K562 (cell line): ENCODE data around the gene IPO9. TPM values are rescaled to one million over a fixed set of nuclear protein-coding genes. Genes with fewer than 3 reads are reported as not detected.

Experiments
- ATAC-seq: fragments of 200-7000 bp; cut with Tn5 transposase; 3 replicates; pipeline ENCODE4 v1.9.1; 2020; ENCODE audit warnings: moderate library complexity
- BruUV-seq: library from RNA; stranded (reverse); fragments of 400-500 nt; replicated peaks from 2 replicates; lab custom pipeline; 2021; lab: Mats Ljungman, UMichigan
- CTCF ChIA-PET: fragments of 300-600 bp; formaldehyde crosslinking; extraction: SDS; loops from one replicate; lab custom pipeline; 2021; ENCODE audit warnings: low intra/inter-chr PET ratio; lab: Yijun Ruan, JAX
- POLR2A ChIA-PET: fragments of 300-600, 350-650 bp; sonication (Branson Sonifier 250); formaldehyde crosslinking; extraction: SDS; loops from one replicate; lab custom pipeline; 2021; ENCODE audit warnings: antibody characterized with exemption, inconsistent platforms; lab: Yijun Ruan, JAX
- DNase-seq, 4 experiments: peaks; one replicate each; pipeline versions ENCODE4 v3.0.0 to v3.0.0-alpha.2; 2011 to 2018; ENCODE audit warnings: low spot score in 3 of 4, mixed read lengths in 3 of 4; ENCODE audit errors: extremely low read depth in 1 of 4
- FAIRE-seq: peaks from 2 replicates; lab custom pipeline; 2011; peaks lifted over from hg19 to GRCh38; lab: Jason Lieb, UNC
- H2AFZ ChIP-seq: 2 replicates; pipeline ENCODE4 v1.6.0; 2011; ENCODE audit warnings: low read depth, low read length, control low read depth, inconsistent platforms
- H3K27ac ChIP-seq: fragments of 200-600 bp; 3 replicates; pipeline ENCODE4 v1.8.0; 2011; ENCODE audit warnings: low read depth, mild to moderate bottlenecking, control low read depth, inconsistent platforms, low read length, moderate library complexity, mixed read lengths; ENCODE audit errors: extremely low read depth
- H3K27me3 ChIP-seq, 2 experiments: fragments of 300-600 bp in 1 of 2; 2 replicates in 1 of 2; 3 replicates in 1 of 2; pipeline versions ENCODE4 v1.6.0 to v1.8.0; 2011; ENCODE audit warnings: inconsistent platforms in 2 of 2, low read length in 2 of 2, mild to moderate bottlenecking in 1 of 2, mixed read lengths in 1 of 2, moderate library complexity in 1 of 2; ENCODE audit not compliant: control insufficient read depth in 2 of 2, insufficient read depth in 2 of 2
- H3K36me3 ChIP-seq: fragments of 300-600 bp; 3 replicates; pipeline ENCODE4 v1.8.0; 2011; ENCODE audit warnings: mild to moderate bottlenecking, low read length, inconsistent platforms; ENCODE audit not compliant: control insufficient read depth, insufficient read depth
- H3K4me1 ChIP-seq, 2 experiments: fragments of 200-600 bp in 1 of 2; replicated peaks in 1 of 2; 2 replicates in 1 of 2; 3 replicates in 1 of 2; pipeline versions ENCODE4 v1.5.1 to v1.8.0; 2011; ENCODE audit warnings: inconsistent platforms in 2 of 2, low read length in 2 of 2, mild to moderate bottlenecking in 1 of 2, mixed read lengths in 1 of 2, moderate library complexity in 1 of 2; ENCODE audit not compliant: control insufficient read depth in 2 of 2, insufficient read depth in 2 of 2
- H3K4me2 ChIP-seq: 2 replicates; pipeline ENCODE4 v1.6.1; 2011; ENCODE audit warnings: low read length, control low read depth, inconsistent platforms, mixed read lengths; ENCODE audit not compliant: insufficient read depth
- H3K4me3 ChIP-seq: fragments of 200-600 bp; sonication (generic), shearing (Covaris generic); 2 replicates; pipeline ENCODE4 v1.5.1; 2016; ENCODE audit warnings: control low read depth, inconsistent platforms
- H3K79me2 ChIP-seq: fragments of 200-600 bp; 3 replicates; pipeline ENCODE4 v1.8.0; 2011; ENCODE audit warnings: low read length, inconsistent platforms; ENCODE audit not compliant: control insufficient read depth, insufficient read depth
- H3K9ac ChIP-seq, 2 experiments: 2 replicates each; pipeline versions ENCODE4 v1.6.0 to v1.6.1; 2011; ENCODE audit warnings: low read depth in 2 of 2, low read length in 2 of 2, control low read depth in 1 of 2, inconsistent platforms in 1 of 2, mild to moderate bottlenecking in 1 of 2, mixed read lengths in 1 of 2; ENCODE audit not compliant: insufficient read depth in 1 of 2
- H3K9me1 ChIP-seq: one replicate; pipeline ENCODE4 v1.6.0; 2011; ENCODE audit warnings: inconsistent platforms, mild to moderate bottlenecking, low read length, moderate library complexity; ENCODE audit not compliant: control insufficient read depth, insufficient read depth
- H3K9me3 ChIP-seq: replicated peaks from 2 replicates; pipeline ENCODE4 v1.5.1; 2011; ENCODE audit warnings: low read depth, low read length, inconsistent platforms; ENCODE audit not compliant: control insufficient read depth, insufficient read depth
- H4K20me1 ChIP-seq: replicated peaks from 2 replicates; pipeline ENCODE4 v1.6.1; 2011; ENCODE audit warnings: low read length, inconsistent platforms, mixed read lengths; ENCODE audit not compliant: control insufficient read depth, insufficient read depth
- ARID4B ChIP-seq: sonication (generic); formaldehyde crosslinking; IDR thresholded peaks from 2 replicates; pipeline ENCODE4 v1.8.0; 2022; ENCODE audit warnings: mild to moderate bottlenecking, missing genetic modification reagents
- DPF2 ChIP-seq: fragments of 450-650 bp; IDR thresholded peaks from 2 replicates; pipeline ENCODE4 v1.6.1; 2016
- FIP1L1 ChIP-seq: fragments of 200-400 bp; formaldehyde crosslinking; IDR thresholded peaks from 2 replicates; pipeline ENCODE4 v1.6.1; 2018; ENCODE audit warnings: mild to moderate bottlenecking, low read depth, low read length; ENCODE audit not compliant: poor library complexity, severe bottlenecking
- FOXM1 ChIP-seq, 2 experiments: fragments of 450-650 bp in 1 of 2; sonication (generic) in 1 of 2; formaldehyde crosslinking in 1 of 2; IDR thresholded peaks; 2 replicates each; pipeline versions ENCODE4 v1.6.1 to v1.9.0; 2017 to 2022; ENCODE audit warnings: low read depth in 2 of 2, mild to moderate bottlenecking in 2 of 2, missing genetic modification reagents in 1 of 2, moderate library complexity in 1 of 2
- HDGF ChIP-seq: fragments of 450-650 bp; IDR thresholded peaks from 2 replicates; pipeline ENCODE4 v1.6.1; 2016
- KDM1A ChIP-seq, 2 experiments: fragments of 450-650 bp; IDR thresholded peaks; 2 replicates each; pipeline ENCODE4 v1.6.1; 2016; ENCODE audit warnings: mild to moderate bottlenecking in 2 of 2
- KHSRP ChIP-seq: fragments of 450-650 bp; IDR thresholded peaks from 2 replicates; pipeline ENCODE4 v1.6.1; 2017
- LARP7 ChIP-seq: fragments of 450-650 bp; IDR thresholded peaks from 2 replicates; pipeline ENCODE4 v1.6.1; 2016
- NEUROD1 ChIP-seq: fragments of 150-350 bp; IDR thresholded peaks from 2 replicates; pipeline ENCODE4 v1.6.1; 2014; ENCODE audit warnings: borderline replicate concordance, low read length, low read depth; ENCODE audit not compliant: partially characterized antibody
- NFATC3 ChIP-seq: fragments of 450-650 bp; IDR thresholded peaks from 2 replicates; pipeline ENCODE4 v1.6.1; 2017; ENCODE audit warnings: mild to moderate bottlenecking
- SMARCC2 ChIP-seq: fragments of 450-650 bp; IDR thresholded peaks from 2 replicates; pipeline ENCODE4 v1.6.1; 2017; ENCODE audit warnings: antibody characterized with exemption, moderate library complexity, mild to moderate bottlenecking, low read depth
- SP2 ChIP-seq: IDR thresholded peaks from 2 replicates; pipeline ENCODE4 v1.6.1; 2011; ENCODE audit warnings: mild to moderate bottlenecking, low read depth, low read length, moderate library complexity; ENCODE audit not compliant: poor library complexity, severe bottlenecking; ENCODE audit errors: extremely low read depth
- TEAD2 ChIP-seq: fragments of 450-650 bp; IDR thresholded peaks from 2 replicates; pipeline ENCODE4 v1.6.1; 2016; ENCODE audit warnings: missing genetic modification characterization, control low read depth, missing compliant biosample characterization
- ZNF274 ChIP-seq: IDR thresholded peaks from 2 replicates; pipeline ENCODE4 v1.6.1; 2011; ENCODE audit warnings: low read depth, mild to moderate bottlenecking, low read length, moderate library complexity, borderline replicate concordance
- ZNF551 ChIP-seq: fragments of 250-450 bp; sonication (Bioruptor Pico); IDR thresholded peaks from 2 replicates; pipeline ENCODE4 v1.5.0; 2021; ENCODE audit warnings: mild to moderate bottlenecking, moderate library complexity
- ZNF764 ChIP-seq: fragments of 250-450 bp; sonication (Bioruptor Pico); IDR thresholded peaks from 2 replicates; pipeline ENCODE4 v1.4.0; 2020; ENCODE audit warnings: low read depth, mild to moderate bottlenecking, moderate library complexity
- WGBS: fragments of 100-300 bp; shearing (Covaris generic); methylation state at CpG from one replicate; pipeline ENCODE4 v1.1.6; 2016; ENCODE audit warnings: low coverage, mixed read lengths; ENCODE audit not compliant: insufficient coverage; ENCODE audit errors: missing lambda C conversion rate; 5-methylcytosine and 5-hydroxymethylcytosine counted together
- in situ Hi-C: fragments of 300-500 bp; cut with MboI; formaldehyde crosslinking; loops from 4 replicates; pipeline ENCODE4 v1.15.0; 2018; ENCODE audit warnings: inconsistent platforms, mixed read lengths
- intact Hi-C: fragments of 100-400 bp; cut with micrococcal nuclease; formaldehyde crosslinking; loops from 2 replicates; pipeline ENCODE4 v1.14.2; 2022
- polyA plus RNA-seq, 8 experiments: library from polyadenylated mRNA; depleted of rRNA in 4 of 8; stranded (reverse) in 5 of 8; unstranded in 3 of 8; fragments of >200 nt; fragmentation: Nextera tagmentation in 2 of 8; fragmentation: Illumina TruSeq in 1 of 8; extraction: Ambion mirVana in 2 of 8; extraction: Trizol in 1 of 8; gene quantifications; 2 replicates each; pipeline versions ENCODE4 v1.2.1 to v1.2.3, GENCODE V29; 2011 to 2014; ENCODE audit warnings: inconsistent platforms in 1 of 8, missing spikeins in 1 of 8
- total RNA-seq, 7 experiments: library from RNA; depleted of rRNA in 6 of 7; stranded (reverse); fragments of >200 nt in 6 of 7; fragmentation: Illumina TruSeq in 2 of 7; extraction: Trizol in 2 of 7; gene quantifications; 2 replicates each; pipeline versions ENCODE4 v1.2.1 to v1.2.3, GENCODE V29; 2011 to 2021; ENCODE audit warnings: low replicate concordance in 1 of 7

The IPO9 gene
- total and polyA plus RNA-seq, 9 of the 15 experiments (the other 6 are each of a cell fraction or from before 2014, with no cell fraction given), result 27.9 to 78.6 (median 43.9) TPM

- Histone ChIP-seq H2AFZ (no peak overlapping the region), H3K27me3 (no peaks in the 10 kb centered on the region; a peak in 1 of 5 replicates), H3K9me1 (no peaks in the 10 kb centered on the region), H3K27ac (no peak overlapping the region), H3K4me3 (no peak overlapping the region), H3K4me1 (no peaks in the 10 kb centered on the region), H3K36me3 (peaks cover 11% of the 10 kb centered on the region; the same call in 1 of the 3 replicates), H3K79me2 (no peaks in the 10 kb centered on the region), H4K20me1 (no peaks in the 10 kb centered on the region), H3K9me3 (no peaks in the 10 kb centered on the region), H3K4me2 (no peak overlapping the region), H3K9ac (no peak overlapping the region)
- ATAC-seq (peak; percentile 98), FAIRE-seq (peak; percentile 96), DNase-seq (peak; percentile 80 to 86 (median 84))
- no TSS peak for BruUV-seq
- intact Hi-C loops (loop anchor here (1.0 to 10.0 kb wide), 5 partner anchors 83 to 348 kb away; no protein-coding TSS in a partner anchor), in situ Hi-C loops (no loop called here)
- WGBS, result 35% methylated on average over 9 of the region's 9 CpGs
- POLR2A ChIA-PET, result interaction anchor here (0.6 to 1.7 kb wide), 6 partner anchors 12 to 261 kb away, joined by 3 to 5 read pairs (median 4); no protein-coding TSS in a partner anchor
- CTCF ChIA-PET, result interaction anchor here (0.6 to 5.7 kb wide), 7 partner anchors 12 to 470 kb away, joined by 3 to 73 read pairs (median 9); no protein-coding TSS in a partner anchor
- no peak for TF ChIP-seq TEAD2 (tag)
- TF ChIP-seq ARID4B (CRISPR knock-in tag), result no peak
- TF ChIP-seq KDM1A (IDR thresholded peaks at IDR 0.05), result no peak
- no peak for TF ChIP-seq KHSRP
- TF ChIP-seq FOXM1 (IDR thresholded peaks at IDR 0.05; ENCODE audit: low read depth), result no peak
- no peak for TF ChIP-seq FOXM1 (CRISPR knock-in tag; IDR thresholded peaks at IDR 0.05; ENCODE audit: low read depth)
- no peak for TF ChIP-seq ZNF551 (CRISPR knock-in tag)
- TF ChIP-seq LARP7, result no peak
- TF ChIP-seq DPF2, result 0 out of 2 replicates have a peak, but pooled peaks have one; percentile 13
- TF ChIP-seq FIP1L1, result no peak
- no peak for TF ChIP-seq ZNF764 (CRISPR knock-in tag)
- peak; percentile 28 for TF ChIP-seq NEUROD1
- 0 out of 2 replicates have a peak, but pooled peaks have one; percentile 41 for TF ChIP-seq NFATC3
- peak; percentile 69; the same call in 1 of the 2 replicates for TF ChIP-seq HDGF
- TF ChIP-seq ZNF274, result no peak
- no peak for TF ChIP-seq SMARCC2
- TF ChIP-seq SP2, result no peak
Observed at GRCh38 chr1:201792534-201793305, 36.2 kb upstream of the IPO9 start.
